ENCODE data around the gene ELL. TPM values are rescaled to one million over a fixed set of nuclear protein-coding genes. Genes with fewer than 3 reads are reported as not detected.

The ELL gene
- total RNA-seq, 1 experiment from 2014 or later, result 17.3 TPM

DNA sequence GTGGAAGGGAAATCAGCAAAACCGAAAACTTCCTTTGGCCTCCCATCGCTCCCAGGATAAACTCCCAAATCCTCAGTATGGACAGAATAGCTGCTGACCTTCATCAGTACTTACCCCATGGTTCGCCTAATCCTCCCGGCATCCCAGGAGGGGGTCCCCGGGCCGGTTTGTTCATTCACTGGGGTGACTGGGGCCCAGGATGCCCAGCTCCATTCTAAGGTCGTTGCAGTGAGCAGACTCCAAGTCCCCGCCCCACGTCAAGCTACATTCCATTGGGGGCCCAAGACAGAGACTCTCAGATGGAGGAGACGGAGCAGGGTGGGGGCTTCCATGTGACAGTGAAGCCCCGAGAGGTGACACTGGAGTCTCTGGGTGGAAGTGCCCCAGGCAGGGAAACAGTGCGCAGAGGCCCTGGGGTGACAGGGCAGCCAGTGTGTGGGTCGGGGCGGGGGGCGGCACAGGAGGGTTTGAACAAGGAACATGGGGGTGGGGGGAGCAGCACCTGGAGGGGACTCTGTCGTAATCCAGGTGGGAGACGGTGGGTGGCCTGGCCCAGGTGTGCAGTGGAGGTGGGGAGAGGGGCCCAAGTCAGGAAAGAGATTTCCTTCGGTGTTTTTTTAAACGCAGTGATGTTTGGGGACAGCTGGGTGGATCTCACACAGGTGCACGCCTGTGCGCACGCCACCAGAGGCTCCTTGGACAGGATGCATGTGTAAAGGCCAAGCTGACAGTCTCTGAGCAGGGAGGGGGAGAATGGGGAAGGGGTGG is 97.6 kb downstream of the ELL start:
- H3K4me3 Mint-ChIP-seq, result no peak overlapping the region
- ChIA-PET CTCF (interaction anchor here (0.6 to 3.5 kb wide), 12 partner anchors 13 to 423 kb away, joined by 3 to 15 read pairs (median 5); partner anchors contain the start of gene LRRC25), POLR2A (no interaction called here)
- H3K27ac Mint-ChIP-seq, result no peak overlapping the region
- no peak for ATAC-seq
- H3K27me3 Mint-ChIP-seq (ENCODE audit: low read depth), result peaks cover 14% of the 10 kb centered on the region
- H3K9me3 Mint-ChIP-seq, result no peaks in the 10 kb centered on the region
- H3K4me1 Mint-ChIP-seq, result peaks cover 19% of the 10 kb centered on the region
- TF ChIP-seq CREM (CRISPR knock-in tag; IDR thresholded peaks at IDR 0.05) (no peak), KAT7 (CRISPR knock-in tag; IDR thresholded peaks at IDR 0.05; ENCODE audit: borderline replicate concordance) (no peak), ZBTB21 (CRISPR knock-in tag; IDR thresholded peaks at IDR 0.05; ENCODE audit: borderline replicate concordance) (no peak), SMAD4 (CRISPR knock-in tag; IDR thresholded peaks at IDR 0.05) (no peak), ZNF671 (CRISPR knock-in tag; IDR thresholded peaks at IDR 0.05) (no peak), ZNF423 (CRISPR knock-in tag; IDR thresholded peaks at IDR 0.05) (0 out of 2 replicates have a peak, but pooled peaks have one; percentile 6)
- TF ChIP-seq, protein P1, sequence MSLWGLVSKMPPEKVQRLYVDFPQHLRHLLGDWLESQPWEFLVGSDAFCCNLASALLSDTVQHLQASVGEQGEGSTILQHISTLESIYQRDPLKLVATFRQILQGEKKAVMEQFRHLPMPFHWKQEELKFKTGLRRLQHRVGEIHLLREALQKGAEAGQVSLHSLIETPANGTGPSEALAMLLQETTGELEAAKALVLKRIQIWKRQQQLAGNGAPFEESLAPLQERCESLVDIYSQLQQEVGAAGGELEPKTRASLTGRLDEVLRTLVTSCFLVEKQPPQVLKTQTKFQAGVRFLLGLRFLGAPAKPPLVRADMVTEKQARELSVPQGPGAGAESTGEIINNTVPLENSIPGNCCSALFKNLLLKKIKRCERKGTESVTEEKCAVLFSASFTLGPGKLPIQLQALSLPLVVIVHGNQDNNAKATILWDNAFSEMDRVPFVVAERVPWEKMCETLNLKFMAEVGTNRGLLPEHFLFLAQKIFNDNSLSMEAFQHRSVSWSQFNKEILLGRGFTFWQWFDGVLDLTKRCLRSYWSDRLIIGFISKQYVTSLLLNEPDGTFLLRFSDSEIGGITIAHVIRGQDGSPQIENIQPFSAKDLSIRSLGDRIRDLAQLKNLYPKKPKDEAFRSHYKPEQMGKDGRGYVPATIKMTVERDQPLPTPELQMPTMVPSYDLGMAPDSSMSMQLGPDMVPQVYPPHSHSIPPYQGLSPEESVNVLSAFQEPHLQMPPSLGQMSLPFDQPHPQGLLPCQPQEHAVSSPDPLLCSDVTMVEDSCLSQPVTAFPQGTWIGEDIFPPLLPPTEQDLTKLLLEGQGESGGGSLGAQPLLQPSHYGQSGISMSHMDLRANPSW (CRISPR knock-in tag; conservative IDR thresholded peaks at IDR 0.05; ENCODE audit: low read depth), result no peak
- TF ChIP-seq, protein P2, sequence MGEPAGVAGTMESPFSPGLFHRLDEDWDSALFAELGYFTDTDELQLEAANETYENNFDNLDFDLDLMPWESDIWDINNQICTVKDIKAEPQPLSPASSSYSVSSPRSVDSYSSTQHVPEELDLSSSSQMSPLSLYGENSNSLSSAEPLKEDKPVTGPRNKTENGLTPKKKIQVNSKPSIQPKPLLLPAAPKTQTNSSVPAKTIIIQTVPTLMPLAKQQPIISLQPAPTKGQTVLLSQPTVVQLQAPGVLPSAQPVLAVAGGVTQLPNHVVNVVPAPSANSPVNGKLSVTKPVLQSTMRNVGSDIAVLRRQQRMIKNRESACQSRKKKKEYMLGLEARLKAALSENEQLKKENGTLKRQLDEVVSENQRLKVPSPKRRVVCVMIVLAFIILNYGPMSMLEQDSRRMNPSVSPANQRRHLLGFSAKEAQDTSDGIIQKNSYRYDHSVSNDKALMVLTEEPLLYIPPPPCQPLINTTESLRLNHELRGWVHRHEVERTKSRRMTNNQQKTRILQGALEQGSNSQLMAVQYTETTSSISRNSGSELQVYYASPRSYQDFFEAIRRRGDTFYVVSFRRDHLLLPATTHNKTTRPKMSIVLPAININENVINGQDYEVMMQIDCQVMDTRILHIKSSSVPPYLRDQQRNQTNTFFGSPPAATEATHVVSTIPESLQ (CRISPR knock-in tag; IDR thresholded peaks at IDR 0.05), result no peak
- no peak for DNase-seq (ENCODE audit: low spot score)
- no peaks in the 10 kb centered on the region for H3K36me3 Mint-ChIP-seq

DNA sequence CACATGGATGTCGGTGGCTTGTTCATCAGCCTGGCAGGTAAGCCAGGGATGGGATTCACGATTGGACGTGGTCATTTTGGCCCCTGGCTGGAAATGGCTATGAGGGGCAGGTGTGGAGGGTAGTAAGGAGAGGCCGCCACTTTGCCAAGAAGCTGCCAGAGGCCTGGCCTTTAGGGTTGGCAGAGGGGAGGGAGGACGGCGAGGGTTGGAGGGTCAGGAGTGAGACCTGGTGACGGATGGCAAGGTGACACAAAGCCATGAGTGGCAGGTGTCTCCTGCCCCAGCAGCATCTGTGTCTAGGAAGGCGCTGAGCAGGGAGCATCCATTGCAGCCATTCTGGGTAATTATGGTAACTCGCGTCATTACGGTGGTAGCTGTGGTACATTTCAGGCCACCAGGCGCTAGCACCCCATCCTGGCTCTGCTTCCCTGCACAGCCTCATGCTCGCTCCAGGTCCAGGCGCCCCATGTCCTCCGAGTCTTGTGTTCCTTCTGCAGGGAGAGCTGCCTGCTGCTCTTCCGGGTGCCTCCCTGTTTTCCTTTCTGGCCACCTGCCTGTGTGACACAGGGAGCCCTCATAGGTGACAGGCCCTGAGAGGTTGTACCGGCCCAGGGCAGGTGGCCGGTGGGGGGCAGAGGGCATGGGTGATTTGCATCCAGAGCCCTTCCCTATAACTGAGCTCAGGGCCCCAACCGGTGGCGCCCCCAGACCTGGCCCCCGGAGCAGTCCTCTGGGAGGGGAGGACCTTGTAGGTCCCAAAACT is 98.4 kb downstream of the ELL start:
- ChIA-PET POLR2A (no interaction called here), CTCF (interaction anchor here (0.5 to 3.5 kb wide), 10 partner anchors 13 to 424 kb away, joined by 3 to 15 read pairs (median 5); partner anchors contain the start of gene JUND)
- no peaks in the 10 kb centered on the region for H3K9me3 Mint-ChIP-seq
- no peak overlapping the region for H3K4me3 Mint-ChIP-seq
- ATAC-seq (no peak), DNase-seq (ENCODE audit: low spot score) (no peak)
- H3K36me3 Mint-ChIP-seq, result no peaks in the 10 kb centered on the region
- no peak overlapping the region for H3K27ac Mint-ChIP-seq
- TF ChIP-seq, protein P3, sequence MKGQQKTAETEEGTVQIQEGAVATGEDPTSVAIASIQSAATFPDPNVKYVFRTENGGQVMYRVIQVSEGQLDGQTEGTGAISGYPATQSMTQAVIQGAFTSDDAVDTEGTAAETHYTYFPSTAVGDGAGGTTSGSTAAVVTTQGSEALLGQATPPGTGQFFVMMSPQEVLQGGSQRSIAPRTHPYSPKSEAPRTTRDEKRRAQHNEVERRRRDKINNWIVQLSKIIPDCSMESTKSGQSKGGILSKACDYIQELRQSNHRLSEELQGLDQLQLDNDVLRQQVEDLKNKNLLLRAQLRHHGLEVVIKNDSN (CRISPR knock-in tag; IDR thresholded peaks at IDR 0.05), result no peak
- TF ChIP-seq, protein P2 (CRISPR knock-in tag; IDR thresholded peaks at IDR 0.05), result no peak
- TF ChIP-seq ELF4 (CRISPR knock-in tag; IDR thresholded peaks at IDR 0.05; ENCODE audit: low read depth), result no peak
- TF ChIP-seq GABPB1 (CRISPR knock-in tag; IDR thresholded peaks at IDR 0.05), result no peak
- TF ChIP-seq, protein P4, sequence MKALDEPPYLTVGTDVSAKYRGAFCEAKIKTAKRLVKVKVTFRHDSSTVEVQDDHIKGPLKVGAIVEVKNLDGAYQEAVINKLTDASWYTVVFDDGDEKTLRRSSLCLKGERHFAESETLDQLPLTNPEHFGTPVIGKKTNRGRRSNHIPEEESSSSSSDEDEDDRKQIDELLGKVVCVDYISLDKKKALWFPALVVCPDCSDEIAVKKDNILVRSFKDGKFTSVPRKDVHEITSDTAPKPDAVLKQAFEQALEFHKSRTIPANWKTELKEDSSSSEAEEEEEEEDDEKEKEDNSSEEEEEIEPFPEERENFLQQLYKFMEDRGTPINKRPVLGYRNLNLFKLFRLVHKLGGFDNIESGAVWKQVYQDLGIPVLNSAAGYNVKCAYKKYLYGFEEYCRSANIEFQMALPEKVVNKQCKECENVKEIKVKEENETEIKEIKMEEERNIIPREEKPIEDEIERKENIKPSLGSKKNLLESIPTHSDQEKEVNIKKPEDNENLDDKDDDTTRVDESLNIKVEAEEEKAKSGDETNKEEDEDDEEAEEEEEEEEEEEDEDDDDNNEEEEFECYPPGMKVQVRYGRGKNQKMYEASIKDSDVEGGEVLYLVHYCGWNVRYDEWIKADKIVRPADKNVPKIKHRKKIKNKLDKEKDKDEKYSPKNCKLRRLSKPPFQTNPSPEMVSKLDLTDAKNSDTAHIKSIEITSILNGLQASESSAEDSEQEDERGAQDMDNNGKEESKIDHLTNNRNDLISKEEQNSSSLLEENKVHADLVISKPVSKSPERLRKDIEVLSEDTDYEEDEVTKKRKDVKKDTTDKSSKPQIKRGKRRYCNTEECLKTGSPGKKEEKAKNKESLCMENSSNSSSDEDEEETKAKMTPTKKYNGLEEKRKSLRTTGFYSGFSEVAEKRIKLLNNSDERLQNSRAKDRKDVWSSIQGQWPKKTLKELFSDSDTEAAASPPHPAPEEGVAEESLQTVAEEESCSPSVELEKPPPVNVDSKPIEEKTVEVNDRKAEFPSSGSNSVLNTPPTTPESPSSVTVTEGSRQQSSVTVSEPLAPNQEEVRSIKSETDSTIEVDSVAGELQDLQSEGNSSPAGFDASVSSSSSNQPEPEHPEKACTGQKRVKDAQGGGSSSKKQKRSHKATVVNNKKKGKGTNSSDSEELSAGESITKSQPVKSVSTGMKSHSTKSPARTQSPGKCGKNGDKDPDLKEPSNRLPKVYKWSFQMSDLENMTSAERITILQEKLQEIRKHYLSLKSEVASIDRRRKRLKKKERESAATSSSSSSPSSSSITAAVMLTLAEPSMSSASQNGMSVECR (CRISPR knock-in tag; IDR thresholded peaks at IDR 0.05; ENCODE audit: borderline replicate concordance), result no peak
- TF ChIP-seq KAT7 (CRISPR knock-in tag; IDR thresholded peaks at IDR 0.05; ENCODE audit: borderline replicate concordance), result no peak
- peaks cover 20% of the 10 kb centered on the region for H3K27me3 Mint-ChIP-seq (ENCODE audit: low read depth)
- H3K4me1 Mint-ChIP-seq, result peaks cover 24% of the 10 kb centered on the region
